PC-3 (cell line): ENCODE data around the gene UNC5C.

Experiments
- EZH2phosphoT487 ChIP-seq: fragments of 300-600 bp; sonication (generic); IDR thresholded peaks from 2 replicates; pipeline ENCODE4 v1.6.1; 2018; ENCODE audit warnings: mild to moderate bottlenecking, antibody characterized with exemption, low read length, borderline replicate concordance
- TF ChIP-seq, protein P1 (sequence below): fragments of 300-600 bp; sonication (generic); conservative IDR thresholded peaks from 2 replicates; pipeline ENCODE4 v1.5.1; 2017; ENCODE audit warnings: antibody characterized with exemption, low read depth, mild to moderate bottlenecking, low read length

DNA sequence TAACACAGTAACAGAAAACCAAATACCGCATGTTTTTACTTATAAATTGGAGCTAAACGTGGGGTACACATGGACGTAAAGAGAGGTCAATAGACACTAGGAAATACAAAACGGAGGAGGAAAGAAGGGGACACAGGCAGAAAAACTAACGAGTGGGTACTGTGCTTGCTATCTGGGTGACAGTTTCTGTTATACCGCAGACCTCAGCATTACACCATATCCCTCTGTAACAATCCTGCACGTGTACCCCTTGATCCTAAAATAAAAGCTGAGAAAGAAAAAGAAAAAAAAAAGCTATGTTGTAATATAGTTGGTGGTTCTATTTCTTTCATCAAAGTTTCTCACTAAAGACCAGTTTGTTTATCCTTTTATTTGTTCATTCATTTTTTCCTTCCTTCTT is 47.9 kb upstream of the UNC5C start:
- no peak for TF ChIP-seq EZH2phosphoT487
- TF ChIP-seq, protein P1, sequence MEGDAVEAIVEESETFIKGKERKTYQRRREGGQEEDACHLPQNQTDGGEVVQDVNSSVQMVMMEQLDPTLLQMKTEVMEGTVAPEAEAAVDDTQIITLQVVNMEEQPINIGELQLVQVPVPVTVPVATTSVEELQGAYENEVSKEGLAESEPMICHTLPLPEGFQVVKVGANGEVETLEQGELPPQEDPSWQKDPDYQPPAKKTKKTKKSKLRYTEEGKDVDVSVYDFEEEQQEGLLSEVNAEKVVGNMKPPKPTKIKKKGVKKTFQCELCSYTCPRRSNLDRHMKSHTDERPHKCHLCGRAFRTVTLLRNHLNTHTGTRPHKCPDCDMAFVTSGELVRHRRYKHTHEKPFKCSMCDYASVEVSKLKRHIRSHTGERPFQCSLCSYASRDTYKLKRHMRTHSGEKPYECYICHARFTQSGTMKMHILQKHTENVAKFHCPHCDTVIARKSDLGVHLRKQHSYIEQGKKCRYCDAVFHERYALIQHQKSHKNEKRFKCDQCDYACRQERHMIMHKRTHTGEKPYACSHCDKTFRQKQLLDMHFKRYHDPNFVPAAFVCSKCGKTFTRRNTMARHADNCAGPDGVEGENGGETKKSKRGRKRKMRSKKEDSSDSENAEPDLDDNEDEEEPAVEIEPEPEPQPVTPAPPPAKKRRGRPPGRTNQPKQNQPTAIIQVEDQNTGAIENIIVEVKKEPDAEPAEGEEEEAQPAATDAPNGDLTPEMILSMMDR, result no peak
